Stimulated activated CD4-positive, alpha-beta T cell treated with anti-CD3 and anti-CD28 coated beads, Interleukin-1b, Interleukin-23, amount 100 ng/mL, for 24 hours (primary cell): ENCODE data around the gene SPAG16.

ENCODE experiments used
- DNase-seq, 4 experiments: peaks; one replicate each; pipeline ENCODE4 v3.0.0-alpha.2; 2020; ENCODE audit warnings: low read depth in 4 of 4, low spot score in 1 of 4

Gene SPAG16

DNA sequence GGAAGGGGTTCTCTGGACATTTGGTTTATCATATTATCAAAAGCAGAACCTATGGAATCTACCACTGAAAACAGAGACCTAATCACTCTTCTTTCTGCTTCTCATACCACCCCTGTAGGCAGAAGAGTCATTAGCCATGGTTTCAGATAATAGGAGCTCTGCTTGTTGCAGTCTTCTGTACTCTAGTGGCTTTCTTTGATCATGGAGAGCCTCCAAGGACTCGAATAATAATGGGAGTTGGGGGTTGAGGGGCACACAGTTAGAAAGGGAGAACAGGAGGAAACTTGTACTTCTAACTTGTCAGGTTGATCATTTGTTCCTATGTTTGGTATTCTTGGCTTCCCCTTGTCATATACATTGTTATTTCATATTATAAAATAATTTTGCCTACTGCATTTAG is 1074.2 kb downstream of the SPAG16 start:
- no peak for DNase-seq

DNA sequence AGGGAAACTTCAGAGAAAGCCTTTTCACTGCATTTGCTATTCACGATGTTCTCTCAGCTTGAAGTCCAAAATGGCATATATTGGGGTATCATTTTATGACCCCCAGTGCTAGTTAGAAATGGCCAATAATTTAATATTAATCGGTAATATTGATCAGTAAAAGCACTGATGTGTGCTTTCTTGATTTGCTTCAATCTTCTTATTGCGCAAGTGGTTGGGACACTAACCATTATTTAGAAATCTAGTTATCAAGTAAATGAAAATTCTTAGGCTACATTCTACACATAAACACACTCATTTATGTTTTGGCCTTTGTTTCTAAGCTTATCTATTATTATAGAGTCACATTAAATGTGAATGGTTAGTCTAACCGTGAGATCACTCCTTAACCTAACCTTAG is 1076.9 kb downstream of the SPAG16 start:
- DNase-seq: no peak

DNA sequence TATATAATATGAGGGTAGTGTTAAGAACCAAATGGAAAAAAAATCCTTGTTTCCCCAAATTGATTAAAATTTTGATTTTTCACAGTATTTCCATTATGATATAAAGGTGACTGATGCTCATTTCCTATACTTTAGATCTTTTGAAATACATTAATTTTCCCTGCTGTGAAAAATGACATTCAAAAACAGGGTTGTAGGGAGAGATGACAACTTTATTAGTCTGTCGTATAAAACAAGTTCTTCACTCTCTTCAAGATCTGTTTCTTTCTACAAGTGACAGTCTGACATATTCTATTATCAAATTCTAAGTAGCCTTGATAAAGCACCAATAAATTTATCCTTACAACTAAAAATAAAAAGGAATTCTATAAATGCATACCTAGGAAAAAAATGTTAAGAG is 1081.3 kb downstream of the SPAG16 start:
- DNase-seq: no peak

DNA sequence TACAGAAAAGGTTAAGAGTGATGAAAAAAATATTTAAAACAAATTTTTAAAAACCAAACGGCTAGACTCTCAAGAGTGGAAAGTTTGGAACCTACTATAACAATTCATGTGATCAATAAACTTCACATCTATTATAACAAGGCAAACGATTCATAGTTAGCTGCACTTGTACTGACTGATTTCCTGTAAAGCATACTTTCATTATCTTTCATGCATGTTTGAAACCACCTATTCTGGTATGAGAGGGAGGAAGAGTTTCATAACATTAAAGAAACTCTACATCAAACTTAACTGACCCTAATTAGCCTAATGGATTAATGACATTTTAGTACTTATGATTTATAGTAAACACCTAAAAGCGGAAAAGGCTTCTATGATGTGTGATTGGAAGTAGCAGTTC is 1082.9 kb downstream of the SPAG16 start:
- no peak for DNase-seq

DNA sequence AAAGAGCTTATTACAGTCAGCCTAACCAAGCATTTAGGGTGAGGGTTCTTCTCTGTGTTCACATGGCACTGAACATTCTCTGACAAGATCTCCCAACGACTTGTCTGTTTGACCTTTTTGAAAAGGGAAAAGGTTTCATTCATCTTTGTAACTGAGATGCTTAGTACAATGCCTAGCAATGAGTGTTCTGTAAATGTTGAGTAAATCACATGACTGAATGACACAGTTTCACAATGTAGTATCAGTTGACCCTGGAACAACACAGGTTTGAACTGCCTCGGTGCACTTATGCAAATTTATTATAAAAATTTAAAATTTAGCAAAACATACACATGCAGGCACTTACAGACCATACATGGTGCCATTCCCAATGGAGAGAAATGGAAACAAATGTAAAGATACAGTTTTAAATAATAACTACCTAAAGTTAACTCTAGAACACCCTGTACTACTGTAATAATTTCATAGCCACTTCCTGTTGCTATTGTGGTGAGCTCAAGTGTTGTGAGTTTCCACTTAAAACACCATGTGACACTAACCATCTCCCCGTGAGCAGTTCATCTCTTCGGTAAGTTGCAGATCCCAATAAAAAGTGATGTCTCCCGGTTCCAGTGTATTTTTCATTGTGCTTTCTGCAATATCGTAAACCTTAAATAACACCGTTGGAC is 1092.5 kb downstream of the SPAG16 start:
- DNase-seq: no peak

DNA sequence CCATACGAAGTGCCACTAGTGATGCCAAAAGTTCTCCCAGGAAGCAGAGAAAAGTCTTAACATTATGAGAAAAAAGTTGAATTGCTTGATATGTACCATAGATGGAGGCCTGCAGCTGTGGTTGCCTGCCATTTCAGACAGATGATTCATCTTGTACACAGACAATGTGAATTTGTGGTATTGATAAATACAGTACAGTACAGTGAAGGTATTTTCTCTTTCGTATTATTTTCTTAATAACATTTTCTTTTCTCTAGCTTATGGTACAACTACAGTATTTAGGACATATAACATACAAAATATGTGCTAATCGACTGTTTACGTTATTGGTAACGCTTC is 1093.0 kb downstream of the SPAG16 start:
- no peak for DNase-seq

DNA sequence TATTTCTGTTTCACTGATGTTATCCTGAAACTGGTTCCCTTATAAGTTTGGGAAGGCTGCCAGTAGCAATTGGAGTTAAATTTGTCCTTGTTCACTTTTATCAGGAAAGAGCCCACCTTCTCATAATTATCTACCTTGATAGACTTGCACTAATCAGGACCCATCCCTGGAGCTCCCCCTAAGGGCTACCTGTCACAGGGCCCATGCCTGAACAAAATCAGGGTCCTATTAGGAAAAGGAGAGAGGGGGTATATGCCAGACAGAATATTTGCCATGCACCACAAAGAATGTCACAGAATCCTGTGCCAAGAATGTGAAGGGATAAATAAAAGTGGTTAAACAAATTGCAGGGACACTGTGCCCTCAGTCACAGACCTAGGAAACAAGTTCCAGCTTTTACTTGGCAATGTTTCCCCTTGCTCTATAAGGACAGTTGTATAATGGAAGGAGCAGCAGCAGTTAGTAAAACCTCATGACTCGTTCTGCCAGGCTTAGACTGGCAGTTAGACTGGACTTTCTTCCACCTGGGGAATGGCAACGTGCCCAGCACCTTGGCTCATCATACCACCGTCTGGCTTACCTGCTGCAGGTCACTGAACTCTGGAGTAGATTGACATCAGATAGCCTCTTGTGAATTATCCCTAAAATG is 1094.3 kb downstream of the SPAG16 start:
- no peak for DNase-seq

DNA sequence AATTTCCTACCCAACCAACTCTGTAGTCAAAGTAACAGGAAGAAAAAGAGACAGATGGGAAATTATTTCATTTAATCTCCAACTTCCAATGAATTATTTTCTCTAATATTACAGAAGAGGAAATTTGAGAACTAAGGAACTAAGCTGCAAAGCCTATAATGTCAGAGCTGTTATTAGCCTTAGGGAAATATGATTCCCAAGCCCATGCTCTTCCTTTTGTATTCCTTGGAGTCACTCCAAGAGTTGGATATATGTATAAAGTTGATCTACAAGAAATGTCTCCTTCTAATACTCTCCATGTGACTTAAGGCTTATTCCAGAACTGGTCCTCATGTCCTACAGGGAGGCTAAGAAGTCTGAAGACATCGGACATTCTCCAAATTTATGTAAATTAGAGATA is 1095.0 kb downstream of the SPAG16 start:
- DNase-seq: no peak

DNA sequence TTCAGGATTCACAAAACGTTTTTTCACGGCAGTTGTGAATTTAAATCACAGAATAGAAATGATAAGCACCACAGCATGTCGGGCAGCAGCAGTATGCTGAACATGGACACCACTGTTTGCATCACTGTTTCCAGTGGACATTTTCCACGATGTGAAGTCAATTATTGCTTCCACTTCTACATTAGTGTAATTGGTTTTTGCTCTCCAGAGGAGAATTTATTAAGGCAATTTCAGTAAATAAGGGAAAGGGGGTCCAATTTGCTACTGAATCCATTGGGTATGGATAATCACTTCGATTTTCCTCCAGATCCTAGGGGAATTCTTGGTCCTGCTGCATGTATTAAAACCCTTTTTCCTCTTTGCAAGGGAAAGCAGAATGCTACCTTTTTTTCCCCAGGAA is 1096.4 kb downstream of the SPAG16 start:
- no peak for DNase-seq

DNA sequence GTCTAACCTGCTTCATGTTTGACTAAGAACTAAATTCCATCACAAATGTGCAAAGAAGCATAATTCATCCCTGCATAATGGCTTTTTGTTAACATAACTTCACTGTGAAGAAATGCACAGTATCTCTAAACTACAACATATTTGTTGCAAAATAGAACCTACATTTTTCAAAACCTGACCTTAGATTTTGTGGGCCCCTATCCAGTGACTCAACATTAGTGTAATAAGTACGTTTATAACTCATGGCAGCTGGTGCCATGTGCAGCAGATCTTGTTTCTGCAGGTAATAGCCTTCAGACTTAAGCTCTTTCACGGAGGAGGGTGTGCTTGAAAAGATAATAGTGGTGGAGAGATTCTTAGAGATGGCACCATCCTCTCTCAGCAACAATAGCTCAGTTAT is 1098.0 kb downstream of the SPAG16 start:
- DNase-seq: no peak

DNA sequence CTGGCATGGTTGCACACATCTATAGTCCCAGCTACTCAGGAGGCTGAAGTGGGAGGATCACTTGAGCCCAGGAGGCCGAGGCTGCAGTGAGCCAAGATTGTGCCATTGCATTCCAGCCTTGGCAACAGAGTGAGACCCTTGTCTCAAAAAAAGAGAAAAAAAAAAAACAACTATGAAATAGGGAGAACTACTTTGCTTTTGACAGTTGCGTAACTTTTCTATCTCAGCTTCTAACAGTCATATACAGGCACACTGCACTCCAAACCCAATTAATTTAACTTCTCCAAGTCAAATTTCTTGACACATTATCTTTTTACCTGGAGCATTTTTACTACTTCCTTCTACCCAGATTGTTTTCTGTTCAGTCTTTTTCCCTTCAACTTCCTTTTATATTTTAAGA is 1102.5 kb downstream of the SPAG16 start:
- DNase-seq: no peak

DNA sequence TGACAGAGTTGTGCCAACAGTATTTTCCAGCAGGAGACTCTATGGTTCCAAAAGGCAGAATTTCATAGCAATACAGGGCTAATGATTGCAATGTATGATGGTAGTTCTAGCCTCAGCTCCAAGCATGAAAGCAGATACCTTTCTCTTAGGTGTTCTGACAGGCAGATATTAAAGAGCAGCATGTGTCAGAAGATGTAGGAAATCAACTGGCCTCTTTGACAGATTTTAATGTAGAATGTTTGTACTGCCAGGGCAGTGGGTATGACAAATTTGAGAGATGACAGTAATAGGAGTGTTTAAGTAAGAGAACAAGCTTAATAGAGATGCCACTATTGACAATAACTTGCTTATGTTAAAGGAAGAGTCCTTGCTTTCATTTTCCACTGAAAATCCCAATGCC is 1105.1 kb downstream of the SPAG16 start:
- DNase-seq: no peak

DNA sequence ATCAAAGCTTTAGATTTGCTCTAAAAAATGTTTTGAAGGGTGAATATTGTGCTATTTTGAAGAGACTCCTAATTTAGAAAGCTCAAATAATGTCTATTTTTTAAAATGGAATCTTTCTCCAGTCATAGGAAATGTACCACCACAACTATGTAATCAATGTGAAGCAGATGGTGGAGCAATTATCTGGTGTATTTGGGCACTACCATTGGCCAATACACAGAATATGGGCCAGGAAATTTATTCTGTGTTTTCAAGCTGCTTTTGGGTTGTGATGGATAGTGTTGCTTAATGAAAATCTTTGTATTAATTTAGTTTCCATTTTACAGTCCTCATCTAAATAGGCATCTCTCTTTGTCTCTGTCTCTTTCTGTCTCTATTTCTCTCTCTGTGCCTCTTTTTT is 1109.5 kb downstream of the SPAG16 start:
- no peak for DNase-seq

DNA sequence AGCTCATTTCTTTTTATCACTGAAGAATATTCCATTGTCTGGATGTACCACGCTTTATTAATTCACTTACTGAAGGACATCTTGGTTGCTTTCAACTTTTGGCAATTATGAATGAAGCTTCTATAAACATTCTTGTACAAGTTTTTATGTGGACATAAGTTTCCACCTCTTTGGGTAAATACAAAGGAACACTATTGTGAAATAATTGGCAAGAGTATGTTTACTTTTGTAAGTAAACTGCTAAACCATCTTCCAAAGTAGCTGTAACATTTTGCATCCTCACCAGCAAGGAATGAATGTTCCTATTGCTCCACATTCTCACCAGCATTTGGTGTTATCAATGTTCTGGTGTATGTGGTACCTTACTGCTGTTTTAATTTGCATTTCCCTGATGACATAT is 1110.8 kb downstream of the SPAG16 start:
- no peak for DNase-seq

DNA sequence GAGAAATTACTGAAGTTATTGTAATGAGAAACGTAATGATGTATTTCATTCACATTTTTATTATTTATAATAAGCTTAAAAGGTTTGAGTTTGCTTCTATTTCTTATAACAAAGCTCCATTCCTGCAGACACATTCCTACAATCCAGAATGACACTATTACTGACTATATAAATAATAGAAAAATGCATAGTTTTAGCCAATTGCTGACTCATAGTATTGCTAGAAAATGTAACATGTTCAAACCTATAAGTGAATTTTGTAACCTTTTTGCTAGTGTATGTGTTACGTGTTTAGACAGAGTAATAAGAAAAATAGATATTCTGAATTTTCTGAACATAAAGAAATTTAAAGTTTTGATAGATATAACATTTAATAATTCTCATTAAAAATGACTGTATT is 1117.3 kb downstream of the SPAG16 start:
- no peak for DNase-seq

DNA sequence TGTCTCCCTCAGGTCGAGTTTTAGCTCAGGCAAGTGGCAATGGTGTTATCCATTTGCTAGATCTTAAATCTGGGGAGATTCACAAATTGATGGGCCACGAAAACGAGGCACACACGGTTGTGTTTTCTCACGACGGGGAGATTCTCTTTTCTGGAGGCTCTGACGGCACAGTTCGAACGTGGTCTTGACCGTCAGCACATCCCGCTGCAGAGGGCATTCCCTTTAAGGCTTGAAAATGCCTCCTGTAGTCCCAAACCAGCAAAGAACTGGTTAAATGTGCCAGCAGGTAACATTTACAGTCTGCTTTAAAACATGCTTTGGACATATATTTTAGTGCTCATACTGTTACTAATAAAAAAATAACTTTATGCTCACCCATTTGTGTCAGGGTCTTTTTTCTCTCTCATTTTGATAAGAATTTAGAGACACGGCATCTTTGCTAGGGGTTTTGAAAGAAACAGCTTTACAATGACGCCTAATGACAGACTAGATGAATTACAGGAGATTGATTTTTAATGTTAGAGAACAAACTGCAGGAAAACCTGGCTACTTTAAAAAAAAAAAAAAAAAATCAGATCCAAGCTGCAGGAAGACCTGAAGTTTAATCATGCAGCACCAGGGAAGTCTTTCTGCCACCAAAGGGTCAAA is 1126.0 kb downstream of the SPAG16 start:
- no peak for DNase-seq

DNA sequence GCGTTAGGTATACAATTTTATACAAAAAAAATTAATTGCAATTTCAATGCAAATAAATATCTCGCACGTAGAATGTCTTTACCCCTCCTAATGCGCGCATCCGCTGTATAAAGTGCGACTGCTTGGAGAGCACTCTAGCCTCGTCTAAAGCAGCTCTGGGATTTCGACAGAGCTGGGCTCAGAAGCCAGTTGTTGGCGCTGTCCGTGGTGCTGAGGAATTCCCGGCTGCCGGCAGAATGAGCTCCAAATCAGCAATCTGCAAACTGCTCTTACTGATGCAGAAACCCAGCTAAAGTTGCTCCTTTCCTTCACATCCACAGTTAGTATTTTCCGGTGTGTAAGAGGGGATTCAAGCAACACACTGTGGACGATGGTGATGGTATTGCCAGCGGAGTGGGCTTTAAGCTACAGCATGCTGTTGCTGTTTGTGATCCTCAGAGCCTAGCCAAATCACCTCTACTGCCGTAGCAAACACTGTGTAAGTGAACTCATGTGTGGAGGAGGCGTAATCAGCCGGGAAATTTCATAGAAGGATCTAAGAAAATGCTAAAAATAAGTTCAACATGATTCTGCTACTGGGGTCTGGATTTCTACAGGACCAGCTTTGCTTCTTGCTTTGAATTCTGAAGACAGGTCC is 1126.8 kb downstream of the SPAG16 start, which contains the start of gene VWC2L:
TSS of gene VWC2L (plus strand) at position 137 of the 637 bp plus-strand sequence. CDS start 3,140 bp downstream, outside the sequence.
- DNase-seq: no peak

DNA sequence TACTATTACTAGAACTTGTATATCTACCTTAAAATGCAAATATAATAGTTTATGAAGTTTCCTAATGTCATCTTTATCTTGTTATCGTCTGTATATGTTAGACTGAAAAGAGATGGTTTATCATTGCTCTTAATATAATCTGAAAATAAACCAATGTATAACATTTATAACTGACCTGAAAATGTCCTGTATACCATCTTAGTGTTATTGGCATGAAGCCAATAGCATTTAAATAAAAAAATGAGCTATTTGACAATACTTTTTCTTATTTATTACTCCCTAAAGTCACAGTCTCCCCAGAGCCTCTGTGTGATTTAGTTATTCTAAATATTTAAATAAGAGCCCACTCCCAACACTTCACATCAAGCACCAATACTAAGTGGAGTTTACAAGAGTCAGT is 1128.4 kb downstream of the SPAG16 start:
- DNase-seq: no peak

DNA sequence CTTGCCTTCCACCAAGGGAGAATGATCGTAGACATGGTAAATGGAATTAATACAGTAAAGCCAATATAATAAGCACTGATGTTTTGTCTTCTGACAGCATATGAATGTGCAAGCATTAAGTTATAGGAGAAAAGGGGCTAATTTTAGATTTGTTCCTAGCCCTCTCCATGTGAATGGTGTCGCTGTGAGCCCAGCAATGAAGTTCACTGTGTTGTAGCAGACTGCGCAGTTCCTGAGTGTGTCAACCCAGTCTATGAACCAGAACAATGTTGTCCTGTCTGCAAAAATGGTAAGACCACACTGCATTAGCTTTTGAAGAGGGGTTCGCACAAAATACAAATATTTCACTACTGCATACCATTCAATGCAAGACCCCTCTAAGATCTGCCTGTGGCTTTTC is 1152.2 kb downstream of the SPAG16 start:
- DNase-seq: no peak

DNA sequence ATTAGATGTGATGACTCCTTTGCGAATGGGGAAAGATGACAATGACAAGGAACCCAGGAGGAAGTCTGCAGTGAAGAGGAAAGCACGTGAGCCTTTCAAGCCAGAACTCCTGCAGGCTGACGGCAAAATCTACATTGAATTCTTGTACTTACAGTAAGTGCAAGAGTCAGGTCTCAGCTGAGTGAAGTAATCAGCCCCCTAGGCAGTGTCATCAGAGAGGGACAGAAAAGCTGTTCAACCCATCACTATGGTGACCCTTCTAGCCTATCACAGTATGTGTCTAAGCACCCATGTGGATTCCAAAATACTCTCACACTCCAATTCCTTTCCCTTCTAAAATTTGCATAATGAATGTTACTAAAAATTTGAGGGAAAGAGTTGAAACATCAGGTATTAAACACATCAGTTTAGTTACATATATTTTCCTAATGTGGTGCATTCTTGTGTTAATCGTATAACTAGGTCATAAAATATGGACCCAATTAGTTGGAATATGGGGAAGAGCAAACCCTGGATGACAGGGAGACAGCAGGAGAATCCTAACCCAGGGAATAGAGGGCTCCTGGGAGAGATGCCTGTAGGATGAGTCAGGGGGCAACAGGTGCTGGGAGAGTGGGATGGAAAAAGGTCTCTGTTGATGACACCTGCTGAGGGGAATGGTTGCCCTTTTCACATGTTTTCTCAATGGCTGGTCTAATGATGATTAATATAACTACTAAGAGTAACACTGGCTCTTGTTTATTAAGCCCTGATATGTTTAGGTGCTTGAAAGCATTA is 1166.0 kb downstream of the SPAG16 start:
- no peak for DNase-seq

DNA sequence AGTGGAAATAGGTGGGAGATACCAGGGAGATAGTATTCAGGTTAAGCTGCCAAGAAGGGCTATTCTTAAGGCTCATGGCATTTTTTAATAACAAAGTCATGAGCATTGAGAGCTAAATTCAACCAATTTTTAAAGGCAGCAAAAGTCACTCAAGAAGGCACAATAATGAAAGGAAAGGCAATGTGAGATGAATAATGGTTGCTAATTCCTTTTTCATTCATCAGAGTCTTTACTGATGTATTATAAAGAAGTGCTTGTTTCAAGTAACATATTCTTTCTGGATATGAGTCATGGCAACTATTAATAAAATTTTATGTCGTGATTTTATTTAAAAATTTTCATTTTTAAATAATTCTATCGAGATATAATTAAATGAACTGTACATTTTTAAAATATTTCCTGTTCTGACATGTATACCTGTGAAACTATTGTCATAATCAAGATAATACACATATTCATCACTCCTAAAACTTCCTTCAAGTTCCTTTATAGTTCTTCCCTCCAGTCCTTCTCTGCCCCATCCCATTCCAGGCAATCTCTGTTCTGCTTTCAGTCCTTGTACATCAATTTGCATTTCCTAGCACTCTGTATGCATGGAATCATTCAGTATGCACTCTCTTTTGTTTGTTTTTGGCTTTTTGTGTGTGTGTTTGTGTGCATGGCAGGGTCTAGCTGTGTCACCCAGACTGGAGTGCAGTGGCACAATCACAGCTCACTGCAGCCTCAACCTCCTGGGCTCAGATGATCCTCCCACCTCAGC is 1167.4 kb downstream of the SPAG16 start:
- DNase-seq: no peak
